HG03139 (cell line): ENCODE results near the gene TDP1.
"Not testable (repeated sequence)": the region's sequence is repeated elsewhere in the genome, so short reads cannot be mapped to it uniquely, and the experiment has no call there.

Source experiments
- ATAC-seq: cut with Tn5 transposase; IDR thresholded peaks from one replicate; pipeline ENCODE4 v1.9.1; 2021; ENCODE audit not compliant: unreplicated experiment

TDP1 gene

DNA sequence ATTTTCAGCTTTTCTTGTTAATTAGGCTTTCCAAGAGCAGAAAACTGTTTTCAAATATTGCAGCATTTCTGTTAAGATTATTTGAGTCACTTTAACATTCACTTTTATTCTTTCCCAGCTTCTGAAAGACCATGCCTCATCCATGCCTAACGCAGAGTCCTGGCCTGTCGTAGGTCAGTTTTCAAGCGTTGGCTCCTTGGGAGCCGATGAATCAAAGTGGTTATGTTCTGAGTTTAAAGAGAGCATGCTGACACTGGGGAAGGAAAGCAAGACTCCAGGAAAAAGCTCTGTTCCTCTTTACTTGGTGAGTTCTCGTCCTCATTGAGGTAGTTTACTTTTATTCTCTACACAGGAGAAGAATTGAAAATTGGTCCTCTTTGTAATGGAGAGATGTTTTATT, 33.1 kb downstream of the TDP1 start:
- ATAC-seq, result no peak

DNA sequence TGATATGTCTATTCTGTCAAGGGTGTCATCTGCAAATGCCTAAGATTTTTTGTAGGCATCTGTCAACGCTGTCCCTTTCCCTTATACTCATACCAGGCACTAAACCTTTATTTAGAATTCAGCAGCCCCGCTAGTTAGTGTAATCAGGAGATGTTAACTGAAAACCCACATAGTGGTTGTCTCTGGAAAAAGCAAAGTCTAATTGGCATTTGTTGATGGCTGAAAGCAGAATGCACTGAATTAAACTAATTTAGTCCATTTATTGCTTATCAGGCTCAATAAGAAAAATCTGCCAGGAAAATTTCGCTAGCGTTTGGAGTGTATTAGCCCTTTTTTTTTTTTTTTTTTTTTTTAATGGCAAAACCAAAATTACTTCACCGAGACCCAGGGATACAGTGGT, 34.5 kb downstream of the TDP1 start:
- no peak for ATAC-seq

DNA sequence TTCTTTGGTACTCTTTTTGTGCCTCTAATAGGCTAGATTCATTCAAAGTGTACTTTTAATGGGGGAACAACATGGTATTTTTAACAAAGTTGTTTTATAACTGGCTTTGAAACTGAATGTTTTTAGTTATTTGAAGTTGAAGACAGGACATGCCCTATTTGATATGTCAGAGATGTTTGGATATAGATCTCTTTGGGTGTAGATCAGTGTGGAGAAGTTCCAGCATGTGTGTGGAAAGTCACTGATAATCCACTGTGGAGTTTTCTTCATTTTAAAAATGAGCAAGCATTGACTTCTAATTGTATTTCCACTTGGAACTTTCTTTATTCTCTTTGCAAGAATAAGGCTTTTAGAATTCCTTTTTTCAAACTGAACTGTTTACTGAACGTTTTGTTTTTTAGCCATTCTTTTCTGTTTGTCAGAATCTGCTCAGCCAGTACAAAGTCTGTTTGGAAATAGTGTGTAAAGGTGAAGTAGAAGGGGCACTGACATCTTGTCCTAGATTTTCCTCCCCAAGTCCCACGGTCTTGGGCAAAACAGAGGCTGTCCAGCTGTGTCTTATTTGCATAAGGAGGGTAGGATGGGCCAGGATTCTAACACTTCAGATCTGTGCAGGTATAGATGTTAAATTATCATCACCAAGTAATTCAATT, 35.0 kb downstream of the TDP1 start:
- ATAC-seq, result no peak

DNA sequence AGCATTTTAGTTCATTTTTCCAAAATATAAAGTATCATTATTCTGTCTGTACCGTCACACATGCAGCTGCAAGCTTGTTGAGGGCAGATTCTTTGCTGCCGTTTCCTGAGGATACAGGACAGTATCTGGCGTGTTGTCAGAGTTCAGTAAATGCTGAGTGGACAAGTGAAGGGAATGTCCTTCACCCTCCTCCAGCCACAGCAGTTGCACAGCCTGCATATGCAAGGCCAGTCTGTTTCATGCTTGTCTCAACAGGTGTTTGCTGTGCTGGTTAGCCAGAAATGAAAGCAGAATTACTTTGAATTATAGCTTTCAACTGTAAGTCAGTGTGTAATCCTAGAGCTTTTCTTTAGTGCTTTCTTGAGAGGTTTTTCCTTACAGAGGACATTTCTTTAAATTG, 36.5 kb downstream of the TDP1 start:
- no peak for ATAC-seq

DNA sequence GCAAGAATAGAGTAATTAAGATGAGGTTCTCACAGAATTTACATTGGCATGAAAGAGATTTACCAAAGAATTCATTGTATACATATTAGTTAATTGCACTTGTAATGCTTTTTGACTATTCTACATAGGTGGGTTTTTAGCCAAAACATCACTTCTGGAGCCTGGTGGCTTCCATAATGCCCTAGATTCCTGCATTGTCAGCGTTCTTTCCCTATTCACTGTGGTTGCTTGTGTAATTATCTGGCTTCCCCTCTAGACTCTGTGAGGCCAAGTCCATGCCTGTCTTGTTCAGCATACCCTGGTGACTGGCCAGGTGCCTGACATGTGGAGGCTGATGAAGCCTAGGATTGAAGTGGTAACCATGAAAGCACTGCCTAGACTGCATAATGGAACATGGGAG, 41.2 kb downstream of the TDP1 start:
- ATAC-seq, result no peak

DNA sequence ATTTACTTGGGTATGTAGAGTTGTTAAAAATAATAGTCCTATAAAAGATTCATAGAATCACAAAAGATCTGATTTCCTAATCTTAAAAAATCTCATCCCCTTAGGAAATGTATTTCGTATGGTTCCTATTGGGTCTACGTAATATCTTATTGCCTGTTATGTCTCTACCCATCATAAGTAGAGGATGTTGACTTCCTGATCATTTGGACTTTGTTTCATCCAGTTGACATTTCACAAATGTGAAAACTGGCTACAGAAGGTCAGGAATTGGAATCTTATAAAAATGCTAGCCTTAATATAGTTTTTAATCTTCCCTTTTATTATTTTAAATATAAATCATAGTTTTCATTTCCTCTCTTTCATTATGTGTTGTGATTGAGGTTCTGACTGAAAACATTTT, 45.2 kb downstream of the TDP1 start:
- ATAC-seq, result no peak

DNA sequence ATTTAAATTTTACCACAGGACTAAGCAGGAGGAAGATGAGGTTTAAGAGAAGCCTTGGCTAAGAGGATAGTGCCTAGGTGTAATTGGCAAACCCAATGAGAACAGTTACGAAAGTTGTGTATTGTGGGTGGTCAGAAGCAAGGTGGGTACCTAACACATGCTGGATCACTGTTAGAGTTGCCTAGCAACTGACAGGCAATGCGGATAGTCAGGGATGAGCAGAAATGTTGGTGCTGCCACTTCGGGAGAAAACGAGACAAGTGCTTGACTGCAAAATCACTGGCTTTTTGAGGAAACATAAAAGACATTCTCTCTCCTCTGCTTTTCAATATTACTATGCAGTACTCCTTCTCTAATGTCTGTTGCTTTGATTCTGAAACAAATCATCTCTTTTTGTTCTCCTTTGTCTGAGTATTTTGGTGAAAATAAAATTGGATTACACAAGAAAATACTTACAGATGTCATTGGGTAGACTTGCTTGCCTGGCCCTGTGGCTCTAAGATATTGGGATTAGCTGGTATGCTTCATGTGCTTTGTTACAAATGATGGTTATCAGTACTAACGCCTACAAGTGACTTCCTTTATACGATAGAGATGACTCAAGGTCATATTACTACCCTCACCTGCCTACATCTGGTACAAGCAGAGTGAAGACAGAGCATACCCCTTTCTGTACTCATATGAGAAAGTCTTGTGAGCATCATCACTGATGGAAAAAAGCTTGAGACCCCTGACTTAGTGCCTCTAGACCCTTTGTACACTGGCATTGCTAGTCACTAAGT, 48.0 kb downstream of the TDP1 start:
- ATAC-seq, result no peak

DNA sequence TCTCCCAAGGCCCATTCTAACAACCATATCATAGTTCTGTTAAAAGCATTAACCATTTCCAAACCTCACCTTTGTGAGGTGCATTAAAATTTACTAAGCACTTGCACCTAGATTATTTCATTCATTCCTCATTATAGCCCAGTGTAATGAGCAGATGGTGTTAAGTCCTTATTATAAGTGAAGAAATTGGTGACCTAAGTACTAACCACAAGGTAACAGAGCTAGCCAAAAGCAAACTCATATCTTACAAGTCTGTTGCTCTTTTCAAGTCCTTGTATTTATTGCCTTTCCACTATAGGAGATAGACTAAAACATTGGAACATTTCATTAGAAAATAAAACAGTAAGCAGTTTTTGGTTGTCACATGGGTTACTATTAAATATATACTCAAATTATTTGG, 49.7 kb downstream of the TDP1 start:
- no peak for ATAC-seq

DNA sequence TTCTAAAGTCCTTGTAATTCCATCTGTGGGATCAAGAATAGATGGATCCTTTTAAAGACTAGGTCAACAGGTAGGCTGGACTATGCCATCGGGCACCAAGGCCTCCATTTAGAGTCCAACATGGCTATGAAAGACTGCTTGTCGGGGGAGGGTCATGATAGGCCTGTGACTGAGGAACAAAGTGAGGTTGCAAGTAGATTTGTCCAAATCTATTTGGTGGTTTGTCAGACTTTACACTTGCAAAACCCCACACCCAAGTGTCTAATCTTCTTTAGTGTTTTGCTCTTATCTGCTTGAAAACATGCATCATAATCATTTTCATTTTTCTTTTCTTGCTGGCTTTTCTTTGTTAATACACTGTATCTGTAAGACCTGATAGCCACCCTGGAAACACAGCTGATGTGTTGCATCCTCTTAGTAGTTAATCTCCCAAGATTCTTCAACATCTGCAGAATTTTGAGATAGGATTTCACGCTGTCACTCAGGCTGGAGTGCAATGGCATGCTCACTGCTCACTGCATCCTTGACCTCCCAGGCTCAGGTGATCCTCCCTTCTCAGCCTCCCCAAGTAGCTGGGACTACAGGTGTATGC, 50.3 kb downstream of the TDP1 start:
- ATAC-seq, result no peak

DNA sequence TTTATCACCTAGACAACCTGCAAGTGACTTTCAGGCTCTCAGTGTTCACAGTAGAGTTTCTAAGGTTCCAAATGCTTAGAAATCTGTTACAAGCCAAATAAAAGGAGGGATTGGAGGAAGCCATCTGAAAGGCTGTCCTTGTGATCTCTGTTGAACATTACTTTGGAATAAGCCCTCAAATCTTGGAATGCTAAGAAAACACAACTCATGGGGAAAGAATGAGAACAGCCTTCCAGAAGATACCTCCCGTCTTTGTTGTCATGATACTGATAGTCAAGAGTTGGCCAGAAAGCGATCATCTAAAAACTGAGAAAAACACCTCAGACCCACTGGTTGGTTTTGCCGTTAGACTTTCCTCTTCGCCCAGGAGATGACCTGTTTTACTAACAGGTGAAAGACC, 61.6 kb downstream of the TDP1 start:
- no peak for ATAC-seq

DNA sequence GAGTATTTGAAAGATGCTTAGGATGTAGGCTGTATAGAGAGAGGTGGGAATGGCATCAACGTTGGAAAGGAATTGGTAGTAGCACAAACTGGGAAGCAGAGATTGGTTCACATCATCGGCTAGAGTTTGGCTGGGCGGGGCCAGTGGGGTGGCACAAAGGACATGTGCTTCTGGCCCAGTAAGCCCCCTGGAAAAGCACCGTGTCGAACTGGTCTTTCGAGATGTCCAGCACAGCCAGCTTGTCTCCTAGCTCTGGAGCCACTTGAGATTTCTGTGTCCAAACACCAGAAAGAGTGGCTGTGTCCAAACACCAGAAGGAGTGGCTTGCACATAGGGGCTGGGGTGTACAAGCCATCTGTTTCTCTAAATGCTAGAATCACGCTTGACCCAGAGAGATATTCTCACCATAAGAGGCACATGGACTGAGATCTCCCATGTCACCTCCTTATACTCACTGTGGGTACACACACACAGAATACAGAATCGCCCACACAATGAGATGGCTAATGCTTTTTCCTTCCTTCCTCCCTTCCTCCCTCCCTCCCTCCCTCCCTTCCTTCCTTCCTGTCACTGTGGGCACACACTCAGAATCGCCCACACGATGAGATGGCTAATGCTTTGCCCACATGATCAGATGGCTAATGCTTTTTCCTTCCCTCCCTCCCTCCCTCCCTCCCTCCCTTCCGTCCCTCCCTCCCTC, 64.2 kb downstream of the TDP1 start:
- ATAC-seq, result no peak

DNA sequence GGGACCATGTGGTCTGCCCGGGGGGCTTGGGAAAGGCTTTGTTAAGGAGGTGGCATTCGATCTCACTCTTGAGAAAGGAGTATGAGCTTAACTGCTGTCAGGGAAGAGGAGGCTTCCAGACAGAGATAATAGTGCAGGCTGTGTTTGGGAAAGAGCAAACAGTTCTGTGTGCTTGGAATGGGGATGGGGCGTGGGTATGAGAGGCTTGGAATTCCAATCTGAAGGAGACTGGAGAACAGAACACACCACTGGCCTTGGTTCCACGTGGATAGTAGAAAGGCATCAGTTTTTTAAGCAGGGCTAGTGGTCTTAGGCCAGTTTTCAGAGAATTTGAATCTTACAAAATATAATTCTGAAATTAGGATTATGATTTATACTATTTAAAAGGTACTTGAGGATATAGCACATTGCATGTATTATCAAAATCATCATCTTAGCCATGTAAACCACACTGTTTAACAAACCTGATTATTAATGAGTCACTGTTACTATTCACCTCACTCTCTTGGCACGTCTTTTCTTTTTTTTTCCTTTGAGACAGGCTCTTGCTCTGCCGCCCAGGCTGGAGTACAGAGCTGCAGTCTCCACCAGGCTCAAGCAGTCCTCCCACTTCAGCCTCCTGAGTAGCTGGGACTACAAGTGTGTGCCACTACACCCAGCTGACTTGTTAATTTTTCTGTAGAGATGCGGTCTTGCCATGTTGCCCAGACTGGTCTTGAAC, 67.6 kb downstream of the TDP1 start:
- ATAC-seq, result no peak

DNA sequence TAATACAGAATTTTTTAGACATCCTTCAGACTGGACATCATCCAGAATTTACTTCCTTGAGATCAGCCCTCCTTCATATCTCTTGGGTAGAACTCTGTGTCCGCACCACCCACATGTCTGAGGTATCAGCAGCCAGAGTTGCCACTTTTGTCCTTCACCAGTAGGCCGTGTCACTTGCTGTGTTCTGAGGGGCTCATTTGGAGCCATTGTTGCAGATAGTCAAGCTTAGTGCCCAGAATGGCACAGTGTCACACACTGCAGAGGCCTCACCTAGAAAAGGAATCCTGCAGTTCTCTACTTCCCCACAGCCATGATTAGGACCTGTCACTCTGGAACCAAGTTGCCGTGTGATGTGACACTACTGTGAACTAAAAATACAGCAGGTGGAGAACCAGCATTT, 69.2 kb downstream of the TDP1 start:
- ATAC-seq, result no peak

DNA sequence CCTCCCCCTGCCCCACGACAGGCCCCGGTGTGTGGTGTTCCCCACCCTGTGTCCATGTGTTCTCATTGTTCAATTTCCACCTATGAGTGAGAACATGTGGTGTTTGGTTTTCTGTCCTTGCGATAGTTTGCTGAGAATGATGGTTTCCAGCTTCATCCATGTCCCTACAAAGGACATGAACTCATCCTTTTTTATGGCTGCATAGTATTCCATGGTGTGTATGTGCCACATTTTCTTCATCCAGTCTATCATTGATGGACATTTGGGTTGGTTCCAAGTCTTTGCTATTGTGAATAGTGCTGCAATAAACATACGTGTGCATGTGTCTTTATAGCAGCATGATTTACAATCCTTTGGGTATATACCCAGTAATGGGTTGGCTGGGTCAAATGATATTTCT, 70.9 kb downstream of the TDP1 start:
- not testable (repeated sequence) for ATAC-seq

DNA sequence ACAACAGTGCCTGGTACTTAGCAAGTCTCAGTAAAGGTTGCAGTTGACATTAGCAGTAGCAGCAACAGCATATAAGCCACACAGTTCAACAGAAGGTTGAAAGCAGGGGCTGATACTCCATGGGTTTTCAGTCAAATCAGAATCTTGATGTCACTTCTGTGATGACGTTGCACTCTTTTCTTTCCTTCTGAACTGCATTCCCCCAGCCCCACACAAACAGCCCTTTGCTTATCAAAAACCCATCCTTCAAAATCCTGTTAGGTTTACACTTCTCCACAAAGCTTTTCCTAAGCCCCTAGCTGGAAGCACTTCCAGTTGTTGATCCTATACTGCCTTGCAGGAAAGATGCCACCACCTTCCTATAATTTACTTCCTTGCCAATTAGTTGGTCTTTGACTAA, 72.1 kb downstream of the TDP1 start:
- ATAC-seq, result no peak

DNA sequence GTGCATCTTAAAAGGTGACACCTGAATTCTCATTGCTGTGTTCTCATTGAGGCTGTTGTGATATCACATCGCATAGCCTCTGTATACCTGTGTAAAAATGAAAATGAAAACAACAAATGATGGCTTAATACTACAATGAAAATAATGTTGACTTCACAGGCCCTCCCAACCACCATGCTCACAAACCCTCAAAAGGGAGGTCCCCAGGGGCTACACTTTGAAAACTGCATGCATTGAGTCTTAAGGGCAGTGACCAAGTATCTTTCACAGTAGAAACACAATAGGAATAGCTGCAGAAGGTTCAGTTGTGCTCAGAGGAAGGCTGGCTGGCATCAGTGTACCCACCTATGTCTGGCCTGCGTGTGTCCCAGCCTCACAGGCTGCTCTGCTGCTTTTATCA, 78.4 kb downstream of the TDP1 start:
- ATAC-seq, result no peak

DNA sequence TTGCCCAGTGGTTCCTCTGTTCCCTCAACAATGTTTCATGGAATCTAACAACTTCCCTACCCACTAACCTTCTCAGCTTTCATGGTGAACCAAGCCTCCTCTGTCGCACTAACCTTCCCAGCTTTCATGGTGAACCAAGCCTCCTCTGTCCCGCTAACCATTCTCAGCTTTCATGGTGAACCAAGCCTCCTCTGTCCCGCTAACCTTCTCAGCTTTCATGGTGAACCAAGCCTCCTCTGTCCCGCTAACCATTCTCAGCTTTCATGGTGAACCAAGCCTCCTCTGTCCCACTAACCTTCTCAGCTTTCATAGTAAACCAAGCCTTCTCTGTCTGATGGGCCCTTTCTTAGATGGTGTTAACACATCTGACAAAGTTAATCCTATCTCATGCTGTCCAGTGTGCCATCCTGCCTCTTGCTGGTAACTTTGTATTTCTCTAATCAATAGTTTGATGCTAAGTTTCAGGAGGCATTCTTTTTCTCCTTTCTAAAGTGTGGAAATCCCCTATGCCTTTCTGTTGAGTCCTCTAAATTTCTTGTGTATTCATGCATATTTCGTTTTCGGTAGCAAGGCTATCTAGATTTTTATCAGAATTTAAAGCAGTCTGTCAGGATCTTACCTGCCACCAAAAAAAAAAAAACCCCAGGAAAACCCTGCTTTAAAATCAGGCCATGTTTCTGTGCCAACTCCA, 79.3 kb downstream of the TDP1 start:
- no peak for ATAC-seq

DNA sequence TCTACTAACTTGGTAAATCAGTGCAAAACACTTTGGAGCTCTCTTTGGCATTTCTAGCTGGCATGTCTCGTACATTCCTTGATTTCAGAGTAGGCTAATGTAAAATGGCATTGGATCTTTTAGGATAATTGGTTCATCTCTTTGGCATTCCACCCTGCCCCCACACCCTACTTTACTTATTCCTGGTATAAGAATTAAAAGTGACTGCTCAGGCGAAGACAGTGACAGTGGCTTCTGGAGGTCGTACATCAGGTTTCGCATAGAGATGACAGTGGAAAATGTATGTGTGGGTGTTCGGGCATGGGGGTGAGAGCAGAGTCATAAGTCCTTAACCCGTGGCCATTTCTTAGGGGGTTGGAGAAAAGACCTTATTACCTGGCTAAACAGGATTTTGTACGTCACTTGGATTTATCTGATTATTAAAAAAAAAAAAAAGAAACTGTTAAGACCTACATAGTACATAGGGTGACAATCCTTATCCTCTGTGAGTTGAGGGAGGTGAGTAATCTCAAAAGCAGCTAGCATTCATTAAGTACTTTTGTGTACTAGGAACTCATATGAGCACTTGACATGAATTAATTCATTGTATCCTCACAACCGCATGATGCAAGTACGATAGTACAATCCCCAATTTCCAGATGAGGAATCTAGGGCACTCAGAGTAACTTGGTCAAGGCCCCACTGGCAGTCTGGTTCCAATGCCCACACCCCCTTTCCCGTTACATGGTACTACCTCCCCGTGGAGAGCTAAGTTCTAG, 83.7 kb downstream of the TDP1 start:
- ATAC-seq, result no peak

DNA sequence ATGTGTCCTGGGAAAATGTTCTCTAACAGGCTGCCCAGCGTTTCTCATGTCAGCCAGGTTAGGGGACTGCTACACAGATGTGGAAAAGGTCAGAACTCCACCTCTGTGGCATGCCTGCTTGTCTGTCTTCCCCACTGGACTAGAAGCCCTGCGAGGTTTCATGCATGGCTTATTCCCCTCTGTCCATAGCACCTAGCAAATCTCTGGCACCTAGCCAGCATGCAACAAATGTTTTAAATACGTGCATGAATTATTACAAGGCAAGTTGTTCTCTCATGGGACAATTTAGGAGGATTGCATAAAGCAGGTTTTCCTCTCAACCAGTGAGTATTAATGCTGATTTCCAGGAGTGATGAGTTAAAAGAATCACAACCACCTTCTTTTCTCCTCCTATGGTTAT, 84.7 kb downstream of the TDP1 start:
- no peak for ATAC-seq
